Epidermal melanocyte (primary cell): ENCODE data around the gene DLL1.

Experiments used
- DNase-seq: peaks from one replicate; pipeline ENCODE4 v3.0.0; 2011; ENCODE audit warnings: low spot score; ENCODE audit not compliant: insufficient read length

Gene DLL1

GRCh38 chr6:170233286-170234205 lies 57.3 kb downstream of the DLL1 start:
- DNase-seq, result no peak
